GM12865 (cell line): ENCODE measurements around the gene AIMP1.

ENCODE experiments used
- DNase-seq: peaks from one replicate; pipeline ENCODE4 v3.0.0; 2010; ENCODE audit warnings: low read depth
- H3K4me3 ChIP-seq: 2 replicates; pipeline ENCODE4 v1.5.1; 2011; ENCODE audit warnings: mild to moderate bottlenecking, low read depth, low read length, control low read depth
- CTCF ChIP-seq: IDR thresholded peaks from 2 replicates; pipeline ENCODE4 v1.5.1; 2011; ENCODE audit warnings: low read length, control low read depth, low read depth, inconsistent platforms; ENCODE audit not compliant: insufficient read depth; ENCODE audit errors: missing control alignments

Gene AIMP1

DNA sequence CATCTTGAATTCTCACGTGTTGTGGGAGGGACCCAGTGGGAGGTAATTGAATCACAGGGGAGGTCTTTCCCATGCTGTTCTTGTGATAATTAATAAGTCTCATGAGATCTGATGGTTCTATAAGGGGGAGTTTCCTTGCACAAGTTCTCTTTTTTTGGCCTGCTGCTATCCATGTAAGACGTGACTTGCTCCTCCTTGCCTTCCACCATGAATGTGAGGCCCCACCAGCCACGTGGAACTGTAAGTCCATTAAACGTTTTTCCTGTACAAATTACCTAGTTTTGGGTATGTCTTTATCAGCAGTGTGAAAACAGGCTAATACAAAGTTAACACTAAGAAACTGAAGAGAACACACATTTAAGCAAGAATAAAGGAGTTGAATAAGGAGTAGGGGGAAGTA, 16.4 kb upstream of the AIMP1 start:
- no peak for DNase-seq
- TF ChIP-seq CTCF: no peak
- no peak overlapping the region for H3K4me3 ChIP-seq

- TF ChIP-seq CTCF: no peak
- no peak for DNase-seq
- H3K4me3 ChIP-seq: no peak overlapping the region
Observed at GRCh38 chr4:106301393-106302061, 14.8 kb upstream of the AIMP1 start.

- no peak for TF ChIP-seq CTCF
- DNase-seq: no peak
- H3K4me3 ChIP-seq: no peak overlapping the region
Observed at GRCh38 chr4:106302062-106302438, 14.3 kb upstream of the AIMP1 start.

- TF ChIP-seq CTCF: no peak
- H3K4me3 ChIP-seq: no peak overlapping the region
- DNase-seq: no peak
Observed at GRCh38 chr4:106303548-106304281, 12.6 kb upstream of the AIMP1 start.

DNA sequence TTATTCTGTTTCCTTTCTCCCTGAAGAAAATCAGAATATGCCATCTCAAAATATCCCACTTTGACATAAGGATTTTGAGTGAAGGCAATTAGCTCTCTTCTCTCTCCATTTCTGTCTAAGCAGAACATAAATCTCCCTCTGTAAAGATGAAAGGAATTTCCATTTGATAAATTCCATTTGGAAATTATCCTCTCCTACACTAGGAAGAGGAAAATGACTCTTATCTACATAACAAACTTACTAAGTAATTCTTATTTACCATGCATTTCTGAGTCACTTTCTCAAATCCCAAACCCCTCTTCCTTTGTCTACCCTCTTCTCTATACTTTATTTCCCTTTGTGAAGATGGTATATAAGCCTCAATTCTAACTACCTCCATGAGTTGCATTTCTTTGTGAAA, 11.7 kb upstream of the AIMP1 start:
- no peak for TF ChIP-seq CTCF
- H3K4me3 ChIP-seq: no peak overlapping the region
- no peak for DNase-seq

DNA sequence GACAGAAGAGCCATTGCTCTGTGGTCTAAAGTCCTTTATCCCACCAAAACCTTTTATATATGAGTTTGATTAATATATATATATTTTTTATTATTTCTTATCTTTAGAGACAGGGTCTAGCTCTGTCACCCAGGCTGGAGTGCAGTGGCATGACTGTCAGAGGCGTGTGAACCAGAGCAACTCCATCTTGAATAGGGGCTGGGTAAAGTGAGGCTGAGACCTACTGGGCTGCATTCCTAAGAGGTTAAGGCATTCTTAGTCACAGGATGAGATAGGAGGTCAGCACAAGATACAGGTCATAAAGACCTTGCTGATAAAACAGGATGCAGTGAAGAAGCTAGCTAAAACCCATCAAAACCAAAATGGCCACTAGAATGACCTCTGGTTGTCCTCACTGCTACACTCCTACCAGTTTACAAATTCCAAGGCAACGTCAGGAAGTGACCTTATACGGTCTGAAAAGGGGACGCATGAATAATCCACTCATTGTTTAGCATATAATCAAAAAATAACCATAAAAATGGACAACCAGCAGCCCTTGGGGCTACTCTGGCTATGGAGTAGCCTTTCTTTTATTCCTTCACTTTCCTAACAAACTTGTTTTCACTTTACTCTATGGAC, 10.8 kb upstream of the AIMP1 start:
- no peak for DNase-seq
- TF ChIP-seq CTCF: no peak
- no peak overlapping the region for H3K4me3 ChIP-seq
